TTC549 (cell line): ENCODE data around the gene TMEM121.
A peak's percentile ranks its signal among the peaks of the same experiment; 100 is the strongest.

ENCODE experiments used
- FAIRE-seq: peaks from 2 replicates; lab custom pipeline; 2012; peaks lifted over from hg19 to GRCh38; lab: Jason Lieb, UNC

Gene TMEM121

DNA sequence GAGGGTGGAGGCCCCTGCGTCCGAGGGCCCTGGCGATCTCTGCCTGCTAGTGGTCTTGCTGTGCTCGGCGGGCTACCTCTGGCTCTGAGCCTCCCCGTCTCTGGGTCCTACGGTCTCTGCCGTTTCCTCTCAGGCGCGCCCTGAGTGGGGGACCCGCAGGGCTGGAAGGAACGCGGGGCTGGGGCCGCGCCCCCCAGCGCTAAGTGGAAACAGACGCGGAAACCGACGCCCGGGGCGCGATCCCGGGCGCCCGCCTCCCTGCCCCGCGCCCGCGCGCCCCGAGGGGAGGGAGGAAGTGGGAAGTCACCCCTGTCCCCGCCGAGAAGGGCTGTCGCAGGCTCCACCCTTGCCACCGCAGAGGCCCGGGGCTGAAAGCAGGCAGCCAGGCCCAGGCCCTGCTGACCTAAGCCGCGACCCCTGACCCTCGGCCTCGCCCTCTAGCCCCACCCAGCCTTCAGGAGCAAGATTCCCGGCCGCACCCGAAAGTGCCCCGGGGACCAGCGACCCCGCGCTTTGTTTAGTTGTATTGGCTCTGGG, 38.9 kb upstream of the TMEM121 start:
- FAIRE-seq: no peak

GRCh38 chr14:105487986-105488777, 38.2 kb upstream of the TMEM121 start:
- no peak for FAIRE-seq

DNA sequence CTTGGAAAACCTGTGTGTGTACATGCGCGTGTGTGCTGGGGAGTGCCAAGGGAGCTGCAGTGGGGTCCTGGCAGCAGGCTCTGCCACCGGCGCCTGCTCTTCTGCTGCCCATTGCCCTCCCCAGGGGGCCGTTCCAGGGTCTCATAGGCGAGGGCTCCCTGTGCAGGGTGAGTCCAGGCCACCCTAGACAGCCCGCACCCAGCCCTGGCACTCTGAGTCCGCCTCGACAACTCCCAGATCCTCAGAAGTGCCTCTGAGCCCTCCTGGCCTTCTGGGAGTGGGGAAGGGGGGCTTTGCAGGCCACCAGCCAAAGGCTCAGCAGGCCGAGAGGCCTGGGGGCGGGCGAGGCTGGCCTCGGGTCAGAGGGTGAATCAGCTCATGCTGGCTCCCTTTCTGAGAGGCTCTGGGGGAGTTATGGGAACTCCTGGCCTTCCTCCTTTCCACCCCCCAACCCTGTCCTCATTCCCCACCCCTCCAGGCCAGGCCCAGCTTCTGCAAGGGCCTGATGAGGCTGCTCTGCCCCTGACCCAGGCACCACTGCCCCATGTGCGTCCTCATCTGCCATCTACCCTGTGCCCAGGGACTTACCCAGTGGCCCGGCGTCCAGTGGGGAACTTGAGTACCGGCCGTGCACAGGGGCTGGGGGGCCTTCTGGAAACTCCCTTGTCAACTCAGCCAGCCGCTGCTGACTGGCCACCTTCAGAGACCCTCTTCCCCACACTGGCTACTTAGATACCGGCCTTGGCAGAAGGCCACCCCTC, 37.4 kb upstream of the TMEM121 start:
- no peak for FAIRE-seq

GRCh38 chr14:105489542-105490266, 36.7 kb upstream of the TMEM121 start:
- FAIRE-seq: no peak

DNA sequence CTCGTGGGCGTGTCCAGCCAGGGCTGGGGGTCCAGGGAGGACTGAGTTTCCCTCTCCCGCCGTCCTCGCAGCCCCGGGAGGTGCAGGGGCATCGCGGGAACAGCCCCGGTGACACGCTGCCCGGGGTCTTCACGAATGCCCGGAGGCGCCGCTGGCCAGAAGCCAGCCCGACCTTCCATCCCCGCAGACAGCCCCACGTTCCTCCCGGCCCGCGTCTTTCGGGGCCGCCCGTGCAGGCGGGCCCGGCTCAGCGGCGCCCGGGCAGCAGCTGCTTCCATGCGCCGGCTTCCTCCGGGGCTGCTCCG, 36.2 kb upstream of the TMEM121 start:
- no peak for FAIRE-seq

GRCh38 chr14:105490572-105491365, 35.6 kb upstream of the TMEM121 start, which contains the start of gene TEDC1:
Gene TEDC1, plus strand, starts transcription at chr14:105491246. Its CDS starts 130 bp downstream, at chr14:105491376.
- peak; percentile 98 for FAIRE-seq

GRCh38 chr14:105491366-105491973, 34.9 kb upstream of the TMEM121 start:
- no peak for FAIRE-seq

DNA sequence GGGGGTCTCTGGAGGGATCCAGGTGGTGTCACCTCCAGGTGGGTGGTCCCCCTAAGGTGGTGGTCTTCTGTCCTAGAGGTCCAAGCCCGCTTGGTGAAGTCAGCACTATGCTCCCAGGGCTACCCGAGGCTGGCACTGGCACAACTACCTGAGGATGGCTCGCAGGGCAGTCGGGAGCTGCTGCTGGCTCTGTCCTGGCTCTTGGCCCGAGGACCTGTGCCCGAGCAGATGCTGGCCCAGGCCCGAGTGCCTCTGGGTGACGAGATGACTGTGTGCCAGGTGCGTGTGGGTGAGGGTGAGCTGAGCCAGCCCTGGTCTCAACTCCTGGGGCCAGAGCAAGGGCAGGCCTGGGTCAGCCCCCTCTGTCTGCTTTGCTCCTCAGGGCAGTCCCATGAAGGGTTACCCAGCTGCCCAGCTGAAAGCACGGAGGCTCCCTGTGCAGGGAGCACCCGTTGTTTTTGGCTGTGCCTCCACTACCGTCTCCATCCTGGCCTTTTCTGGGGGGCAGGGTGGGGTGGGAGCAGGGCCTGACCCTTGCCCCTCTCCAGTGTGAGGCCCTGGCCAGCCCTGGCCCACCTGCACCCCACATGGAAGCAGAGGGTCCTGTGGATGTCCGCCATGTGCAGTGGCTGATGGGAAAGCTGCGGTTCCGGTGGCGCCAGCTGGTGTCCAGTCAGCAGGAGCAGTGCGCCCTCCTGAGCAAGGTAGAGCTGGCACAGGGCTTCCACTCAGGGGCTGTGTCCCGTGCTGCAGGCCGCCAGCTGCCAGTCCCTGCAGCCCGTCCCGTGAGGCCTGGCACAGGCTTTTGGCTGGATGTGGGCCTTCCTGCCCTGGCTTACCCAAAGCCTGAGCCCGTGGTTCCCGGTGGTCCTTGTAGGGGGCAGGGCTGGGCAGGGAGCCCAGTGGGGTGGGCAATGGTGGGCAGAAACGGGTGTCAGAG, 34.1 kb upstream of the TMEM121 start:
- no peak for FAIRE-seq

GRCh38 chr14:105492971-105493871, 33.2 kb upstream of the TMEM121 start:
- FAIRE-seq: no peak

GRCh38 chr14:105493921-105494605, 32.3 kb upstream of the TMEM121 start:
- no peak for FAIRE-seq

DNA sequence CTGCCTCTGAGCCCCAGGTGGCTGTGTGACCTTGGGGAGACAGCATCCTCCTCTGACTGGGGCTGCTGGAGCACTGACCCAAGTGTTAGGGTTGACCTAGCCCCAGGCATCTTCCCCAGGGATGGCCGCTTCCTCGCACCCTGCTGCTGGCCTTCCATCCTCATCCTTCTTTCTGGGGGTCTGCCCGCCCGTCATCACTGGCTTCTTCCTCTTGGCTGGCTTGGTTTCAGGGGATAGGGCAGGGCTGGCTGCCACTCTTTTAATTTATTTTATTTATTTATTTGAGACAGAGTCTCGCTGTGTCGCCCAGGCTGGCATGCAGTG, 31.8 kb upstream of the TMEM121 start:
- no peak for FAIRE-seq

DNA sequence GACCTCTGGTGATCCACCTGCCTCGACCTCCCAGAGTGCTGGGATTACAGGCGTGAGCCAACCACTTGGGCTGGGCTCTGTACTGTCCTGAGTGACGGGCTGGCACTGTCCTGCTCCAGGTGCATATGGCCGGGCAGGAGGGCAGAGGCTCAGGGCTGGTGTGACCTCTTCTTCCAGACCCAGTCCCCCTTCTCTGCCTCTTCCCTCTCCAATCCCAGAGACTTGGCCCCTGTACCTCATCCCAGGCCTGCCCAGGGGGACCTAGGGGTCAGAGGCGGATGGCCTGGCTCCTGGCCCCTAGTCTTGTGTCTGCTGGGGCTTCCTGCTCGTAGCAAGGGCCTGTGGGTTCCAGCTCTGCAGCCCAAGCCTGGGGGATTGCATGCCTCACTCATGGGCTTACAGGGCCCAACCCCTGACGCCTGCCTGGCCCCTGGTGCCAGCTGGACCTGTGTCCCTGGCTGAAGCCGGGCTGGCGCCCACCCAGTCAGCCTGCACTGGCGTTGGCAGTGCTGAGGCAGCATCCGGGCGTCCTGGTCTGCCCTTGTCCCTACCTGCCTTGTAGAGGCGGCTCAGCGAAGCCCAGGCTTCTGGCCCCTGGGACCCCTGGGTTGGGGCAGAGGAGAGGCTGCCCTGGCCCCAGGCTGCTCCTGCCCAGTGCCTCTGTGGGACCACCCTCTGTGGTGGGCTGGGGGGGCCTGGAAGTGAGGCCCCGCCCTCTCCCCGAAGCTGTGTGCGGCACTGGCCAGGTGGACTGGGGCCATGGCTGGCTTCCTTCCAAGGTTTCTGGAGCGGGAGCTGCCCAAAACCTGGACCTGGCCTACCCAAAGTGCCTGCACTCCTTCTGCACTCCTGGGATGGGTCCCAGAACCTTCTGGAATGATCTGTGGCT, 31.0 kb upstream of the TMEM121 start:
- FAIRE-seq: no peak

DNA sequence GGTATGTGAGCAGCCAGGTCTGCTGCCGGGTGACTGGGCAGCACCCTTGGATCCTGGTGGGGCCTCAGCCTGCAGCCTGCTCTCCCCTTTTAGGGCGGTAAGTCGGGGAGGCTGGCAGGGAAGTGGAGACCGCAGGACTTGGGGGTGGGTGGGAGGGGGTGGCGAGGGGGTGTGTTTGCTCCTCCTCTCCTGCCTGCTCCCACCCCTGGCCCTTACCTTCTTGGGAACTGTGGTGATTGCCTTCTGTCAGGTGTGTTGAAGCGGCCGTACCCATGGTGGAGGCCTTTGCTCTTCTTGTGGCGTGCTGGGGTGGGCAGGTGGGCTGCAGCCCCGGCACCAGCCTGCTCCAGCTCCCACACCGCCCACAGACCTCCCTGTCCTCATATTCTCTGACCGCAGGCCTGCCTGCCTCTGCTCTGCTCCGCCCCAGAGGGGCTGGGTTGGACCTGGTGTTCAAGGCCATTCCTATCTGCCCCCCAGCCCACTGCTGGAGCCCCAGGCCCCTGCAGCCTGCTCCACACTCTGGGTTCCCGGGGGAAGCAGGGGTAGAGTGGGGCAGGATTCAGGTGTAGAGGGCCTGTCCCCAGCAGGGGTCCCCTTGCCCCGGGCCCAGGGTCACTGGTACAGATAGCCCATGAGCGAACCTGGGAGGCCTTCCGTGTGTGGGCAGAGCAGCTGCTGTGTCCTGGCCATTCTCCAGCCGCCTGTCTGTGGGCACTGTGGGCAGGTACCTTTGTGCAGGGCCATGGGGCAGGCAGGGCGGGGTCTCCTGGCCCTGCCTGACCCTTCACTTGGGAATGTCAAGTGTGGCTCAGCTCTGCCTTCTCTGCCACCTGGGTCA, 30.2 kb upstream of the TMEM121 start:
- FAIRE-seq: no peak

GRCh38 chr14:105496831-105497591, 29.4 kb upstream of the TMEM121 start:
- no peak for FAIRE-seq

GRCh38 chr14:105497671-105498429, 28.5 kb upstream of the TMEM121 start:
- no peak for FAIRE-seq
